ENCODE measurements around the gene EXO5. TPM values are rescaled to one million over a fixed set of nuclear protein-coding genes. Genes with fewer than 3 reads are reported as not detected.

The EXO5 gene
- total and polyA plus RNA-seq, 2 of the 13 experiments (the other 11 are each of a cell fraction or from before 2014, with no cell fraction given), result 9.9 to 20.5 TPM

DNA sequence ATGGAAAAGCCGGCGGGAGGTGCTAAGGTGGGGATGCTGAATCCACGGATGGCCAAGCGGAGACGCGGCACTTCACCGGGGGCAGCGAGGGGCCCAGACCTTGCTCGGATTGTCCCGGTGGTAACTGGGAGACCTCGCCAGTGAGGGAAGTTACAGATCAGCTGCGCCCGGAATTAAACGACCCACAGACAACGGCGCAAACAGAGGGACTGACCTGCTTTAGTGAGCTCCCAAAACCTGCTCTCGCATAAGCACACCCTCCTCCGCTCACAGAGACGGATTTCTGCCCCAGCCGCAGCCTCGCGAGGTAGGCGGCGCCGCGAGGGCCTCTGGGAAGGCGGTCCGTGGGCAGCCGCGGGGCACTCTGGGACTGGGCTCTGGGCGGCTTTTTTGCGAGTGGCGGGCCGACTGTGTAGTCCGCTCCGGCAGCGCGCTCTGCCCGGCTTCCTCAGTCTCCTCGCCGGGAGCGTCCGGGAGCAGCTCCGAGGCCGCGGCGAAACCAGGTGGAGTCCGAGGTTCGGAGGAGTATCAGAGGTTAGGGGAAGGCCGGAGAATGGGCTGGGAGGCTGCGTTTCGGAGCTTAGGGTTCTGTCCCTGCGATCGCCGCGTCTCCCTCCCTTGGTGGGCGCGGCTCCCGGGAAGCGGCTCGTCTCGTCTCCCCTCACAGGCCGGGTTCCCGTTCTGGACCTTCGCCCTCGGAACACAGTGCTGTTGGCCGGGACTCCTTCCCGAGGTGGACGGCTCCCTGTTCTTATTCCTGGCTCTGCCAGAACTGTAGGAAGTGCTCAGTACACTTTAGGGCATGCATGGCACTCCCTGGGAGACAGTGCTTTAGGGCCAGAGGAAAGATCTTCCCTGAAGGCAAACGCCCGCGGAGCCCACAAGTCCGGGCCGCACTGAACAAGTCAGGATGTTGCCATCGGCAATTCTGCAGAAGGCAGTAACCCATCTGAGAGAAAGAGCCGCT is at the start of gene EXO5 (continued):
- TF ChIP-seq ATAD3A (CRISPR knock-in tag; IDR thresholded peaks at IDR 0.05) (no peak), ARHGAP35 (CRISPR knock-in tag; IDR thresholded peaks at IDR 0.05; ENCODE audit: borderline replicate concordance) (peak; percentile 85), ETV6 (CRISPR knock-in tag; conservative IDR thresholded peaks at IDR 0.05) (no peak), RARG (CRISPR knock-in tag; IDR thresholded peaks at IDR 0.05; ENCODE audit: low read depth) (no peak), MED8 (CRISPR knock-in tag; IDR thresholded peaks at IDR 0.05; ENCODE audit: insufficient replicate concordance) (peak; percentile 95), HOXD1 (CRISPR knock-in tag; IDR thresholded peaks at IDR 0.05) (peak; percentile 93), ZNF207 (IDR thresholded peaks at IDR 0.05; ENCODE audit: borderline replicate concordance) (no peak), JUND (CRISPR knock-in tag; IDR thresholded peaks at IDR 0.05) (no peak), ZFP41 (CRISPR knock-in tag; IDR thresholded peaks at IDR 0.05; ENCODE audit: borderline replicate concordance) (no peak; the same call in 1 of the 2 replicates), JARID2 (CRISPR knock-in tag; IDR thresholded peaks at IDR 0.05; ENCODE audit: insufficient replicate concordance) (no peak), FOXC1 (CRISPR knock-in tag; IDR thresholded peaks at IDR 0.05; ENCODE audit: borderline replicate concordance) (peak; percentile 91), MAFK (conservative IDR thresholded peaks at IDR 0.05 in 1 of 2, IDR thresholded peaks at IDR 0.05 in 1 of 2; ENCODE audit: low read length in 2 of 2) (no peak), RAD21 (CRISPR knock-in tag; IDR thresholded peaks at IDR 0.05) (0 out of 2 replicates have a peak, but pooled peaks have one; percentile 42), MXD4 (CRISPR knock-in tag; IDR thresholded peaks at IDR 0.05) (peak; percentile 73; the same call in 1 of the 2 replicates), HCFC1 (IDR thresholded peaks at IDR 0.05; ENCODE audit: low read depth, low read length) (no peak), NFATC3 (CRISPR knock-in tag; IDR thresholded peaks at IDR 0.05) (0 out of 2 replicates have a peak, but pooled peaks have one; percentile 15), ZNF781 (CRISPR knock-in tag; IDR thresholded peaks at IDR 0.05; ENCODE audit: borderline replicate concordance, not compliant biosample characterization) (no peak), KAT2B (IDR thresholded peaks at IDR 0.05; ENCODE audit: borderline replicate concordance, low read depth, low read length) (no peak), SATB2 (CRISPR knock-in tag; IDR thresholded peaks at IDR 0.05) (peak; percentile 65; the same call in 1 of the 2 replicates), FOXM1 (CRISPR knock-in tag; IDR thresholded peaks at IDR 0.05) (no peak; the same call in 1 of the 2 replicates), MAF1 (CRISPR knock-in tag; IDR thresholded peaks at IDR 0.05; ENCODE audit: borderline replicate concordance) (peak; percentile 82), ONECUT2 (CRISPR knock-in tag; IDR thresholded peaks at IDR 0.05) (no peak), ZNF350 (CRISPR knock-in tag; IDR thresholded peaks at IDR 0.05; ENCODE audit: borderline replicate concordance, low read depth) (peak; percentile 73; the same call in 1 of the 2 replicates), NFKBIZ (CRISPR knock-in tag; IDR thresholded peaks at IDR 0.05) (no peak), FIP1L1 (IDR thresholded peaks at IDR 0.05; ENCODE audit: borderline replicate concordance, insufficient read depth, low read depth, low read length) (no peak), PAX8 (CRISPR knock-in tag; IDR thresholded peaks at IDR 0.05; ENCODE audit: borderline replicate concordance) (no peak)
- TF ChIP-seq, protein P1, sequence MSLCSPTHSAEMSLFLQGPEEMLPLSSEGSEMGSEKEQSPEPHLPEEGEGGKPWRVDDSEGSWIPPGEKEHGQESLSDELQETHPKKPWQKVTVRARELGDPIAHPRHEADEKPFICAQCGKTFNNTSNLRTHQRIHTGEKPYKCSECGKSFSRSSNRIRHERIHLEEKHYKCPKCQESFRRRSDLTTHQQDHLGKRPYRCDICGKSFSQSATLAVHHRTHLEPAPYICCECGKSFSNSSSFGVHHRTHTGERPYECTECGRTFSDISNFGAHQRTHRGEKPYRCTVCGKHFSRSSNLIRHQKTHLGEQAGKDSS (CRISPR knock-in tag; IDR thresholded peaks at IDR 0.05; ENCODE audit: borderline replicate concordance, low read depth), result peak; percentile 88; the same call in 1 of the 2 replicates
- TF ChIP-seq, protein P2, sequence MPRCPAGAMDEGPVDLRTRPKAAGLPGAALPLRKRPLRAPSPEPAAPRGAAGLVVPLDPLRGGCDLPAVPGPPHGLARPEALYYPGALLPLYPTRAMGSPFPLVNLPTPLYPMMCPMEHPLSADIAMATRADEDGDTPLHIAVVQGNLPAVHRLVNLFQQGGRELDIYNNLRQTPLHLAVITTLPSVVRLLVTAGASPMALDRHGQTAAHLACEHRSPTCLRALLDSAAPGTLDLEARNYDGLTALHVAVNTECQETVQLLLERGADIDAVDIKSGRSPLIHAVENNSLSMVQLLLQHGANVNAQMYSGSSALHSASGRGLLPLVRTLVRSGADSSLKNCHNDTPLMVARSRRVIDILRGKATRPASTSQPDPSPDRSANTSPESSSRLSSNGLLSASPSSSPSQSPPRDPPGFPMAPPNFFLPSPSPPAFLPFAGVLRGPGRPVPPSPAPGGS (CRISPR knock-in tag; IDR thresholded peaks at IDR 0.05), result peak; percentile 84
